HCT116 (cell line): ENCODE data around the gene CDCA4. TPM values are rescaled to one million over a fixed set of nuclear protein-coding genes. Genes with fewer than 3 reads are reported as not detected.

Experiments
- ATAC-seq: fragments of 200-7000 bp; cut with Tn5 transposase; 2 replicates; pipeline ENCODE4 v1.9.1; 2020; ENCODE audit warnings: mild to moderate bottlenecking, moderate library complexity
- BruUV-seq: library from RNA; stranded (reverse); fragments of 400-500 nt; replicated peaks from 2 replicates; lab custom pipeline; 2021; lab: Mats Ljungman, UMichigan
- CTCF ChIA-PET: fragments of 300-600 bp; sonication (Branson Sonifier 250); formaldehyde crosslinking; loops from one replicate; lab custom pipeline; 2021; ENCODE audit warnings: antibody characterized with exemption; lab: Charles Lee
- POLR2A ChIA-PET: fragments of 300-600, 350-600 bp; sonication (Branson Sonifier 250); formaldehyde crosslinking; loops from one replicate; lab custom pipeline; 2021; ENCODE audit warnings: antibody characterized with exemption; lab: Charles Lee
- RAD21 ChIA-PET, 2 experiments: fragments of 300-600 bp; sonication (Branson Sonifier 250); formaldehyde crosslinking; loops; one replicate each; lab custom pipeline; 2023; ENCODE audit warnings: low total read pairs in 2 of 2; ENCODE audit not compliant: uncharacterized antibody in 2 of 2, unreplicated experiment in 2 of 2, low non-redundant PET in 1 of 2; lab: Charles Lee
- DNase-seq: peaks from one replicate; pipeline ENCODE4 v3.0.0-alpha.2; 2010; ENCODE audit warnings: low read depth, low spot score
- H2AFZ ChIP-seq: fragments of 200-600 bp; shearing (Covaris generic), sonication (generic); 2 replicates; pipeline ENCODE4 v1.6.1; 2017; ENCODE audit warnings: low read depth, mixed run types, mixed read lengths, antibody characterized with exemption, low read length; ENCODE audit not compliant: poor library complexity, severe bottlenecking
- H3K27ac ChIP-seq: 2 replicates; pipeline ENCODE4 v1.5.1; 2012; ENCODE audit warnings: low read depth, low read length
- H3K27me3 ChIP-seq: fragments of 200-600 bp; sonication (generic); 2 replicates; pipeline ENCODE4 v1.6.1; 2016; ENCODE audit warnings: mixed run types, low read length, mixed read lengths; ENCODE audit not compliant: insufficient read depth
- H3K36me3 ChIP-seq, 2 experiments: fragments of 200-500 bp in 1 of 2; fragments of 200-600 bp in 1 of 2; sonication (Bioruptor generic) in 1 of 2; sonication (generic) in 1 of 2; 2 replicates each; pipeline versions ENCODE4 v1.5.1 to v1.6.1; 2014 to 2016; ENCODE audit warnings: low read length in 2 of 2, inconsistent platforms in 1 of 2, mixed read lengths in 1 of 2, mixed run types in 1 of 2; ENCODE audit not compliant: insufficient read depth in 2 of 2, control insufficient read depth in 1 of 2
- H3K4me1 ChIP-seq, 2 experiments: fragments of 200-600 bp in 1 of 2; sonication (generic) in 1 of 2; 2 replicates each; pipeline versions ENCODE4 v1.5.1 to v1.6.1; 2012 to 2017; ENCODE audit warnings: low read length in 2 of 2, inconsistent platforms in 1 of 2, mild to moderate bottlenecking in 1 of 2, mixed read lengths in 1 of 2, mixed run types in 1 of 2, moderate library complexity in 1 of 2; ENCODE audit not compliant: insufficient read depth in 2 of 2, control insufficient read depth in 1 of 2
- H3K4me2 ChIP-seq: fragments of 200-600 bp; sonication (generic); 2 replicates; pipeline ENCODE4 v1.6.1; 2017; ENCODE audit warnings: mixed run types, low read length, mixed read lengths
- H3K4me3 ChIP-seq, 2 experiments: fragments of 200-600 bp in 1 of 2; sonication (generic) in 1 of 2; replicated peaks in 1 of 2; 2 replicates each; pipeline ENCODE4 v1.5.1; 2011 to 2016; ENCODE audit warnings: low read length in 2 of 2, control low read depth in 1 of 2, low read depth in 1 of 2, mild to moderate bottlenecking in 1 of 2, mixed read lengths in 1 of 2, mixed run types in 1 of 2
- H3K79me2 ChIP-seq: fragments of 200-600 bp; sonication (generic); 2 replicates; pipeline ENCODE4 v1.6.1; 2017; ENCODE audit warnings: mild to moderate bottlenecking, mixed run types, low read length, moderate library complexity, mixed read lengths; ENCODE audit not compliant: insufficient read depth
- H3K9ac ChIP-seq: fragments of 200-600 bp; sonication (generic); 2 replicates; pipeline ENCODE4 v1.6.1; 2016; ENCODE audit warnings: low read length, mixed read lengths
- H3K9me2 ChIP-seq: fragments of 200-600 bp; sonication (generic), shearing (Covaris generic); 2 replicates; pipeline ENCODE4 v1.6.1; 2017; ENCODE audit warnings: mixed run types, mild to moderate bottlenecking, moderate library complexity; ENCODE audit not compliant: insufficient read depth
- H3K9me3 ChIP-seq, 2 experiments: fragments of 200-500 bp in 1 of 2; fragments of 200-600 bp in 1 of 2; sonication (Bioruptor generic) in 1 of 2; sonication (generic) in 1 of 2; 2 replicates each; pipeline ENCODE4 v1.6.1; 2014 to 2017; ENCODE audit warnings: low read length in 2 of 2, mixed read lengths in 2 of 2, inconsistent platforms in 1 of 2, low read depth in 1 of 2, mild to moderate bottlenecking in 1 of 2, mixed run types in 1 of 2, moderate library complexity in 1 of 2; ENCODE audit not compliant: control insufficient read depth in 1 of 2, insufficient read depth in 1 of 2
- H4K20me1 ChIP-seq: fragments of 200-600 bp; sonication (generic), shearing (Covaris generic); 2 replicates; pipeline ENCODE4 v1.6.1; 2017; ENCODE audit warnings: mixed run types, mild to moderate bottlenecking, moderate library complexity; ENCODE audit not compliant: insufficient read depth
- CBX3 ChIP-seq: IDR thresholded peaks from 2 replicates; pipeline ENCODE4 v1.6.1; 2012; ENCODE audit warnings: low read depth
- CEBPB ChIP-seq: IDR thresholded peaks from 2 replicates; pipeline ENCODE4 v1.6.1; 2012; ENCODE audit warnings: low read depth
- CTCF ChIP-seq, 3 experiments: fragments of 200-600 bp in 1 of 3; sonication (generic) in 1 of 3; IDR thresholded peaks in 2 of 3; conservative IDR thresholded peaks in 1 of 3; 2 replicates each; pipeline ENCODE4 v1.5.1; 2012 to 2017; ENCODE audit warnings: low read depth in 2 of 3, low read length in 2 of 3, antibody characterized with exemption in 1 of 3, borderline replicate concordance in 1 of 3, control low read depth in 1 of 3, mild to moderate bottlenecking in 1 of 3, mixed read lengths in 1 of 3, mixed run types in 1 of 3, moderate library complexity in 1 of 3; ENCODE audit not compliant: insufficient read depth in 1 of 3
- EGR1 ChIP-seq: IDR thresholded peaks from 2 replicates; pipeline ENCODE4 v1.6.1; 2012; ENCODE audit warnings: low read depth
- ELF1 ChIP-seq: IDR thresholded peaks from 2 replicates; pipeline ENCODE4 v1.6.1; 2012; ENCODE audit warnings: low read depth, borderline replicate concordance
- EZH2 ChIP-seq: fragments of 200-600 bp; sonication (generic); IDR thresholded peaks from 2 replicates; pipeline ENCODE4 v1.6.1; 2017; ENCODE audit warnings: antibody characterized with exemption, mixed run types
- FOSL1 ChIP-seq: IDR thresholded peaks from 2 replicates; pipeline ENCODE4 v1.6.1; 2012; ENCODE audit warnings: low read depth
- JUND ChIP-seq: IDR thresholded peaks from 2 replicates; pipeline ENCODE4 v1.6.1; 2012
- POLR2A ChIP-seq: IDR thresholded peaks from 2 replicates; pipeline ENCODE4 v1.7.0; 2011; ENCODE audit warnings: borderline replicate concordance; ENCODE audit not compliant: insufficient read depth, insufficient read length; ENCODE audit errors: extremely low read depth
- POLR2AphosphoS5 ChIP-seq: IDR thresholded peaks from 2 replicates; pipeline ENCODE4 v1.6.1; 2011; ENCODE audit warnings: mild to moderate bottlenecking, low read depth, low read length, moderate library complexity
- RAD21 ChIP-seq: IDR thresholded peaks from 2 replicates; pipeline ENCODE4 v1.6.1; 2012; ENCODE audit warnings: low read depth, mild to moderate bottlenecking
- REST ChIP-seq: IDR thresholded peaks from 2 replicates; pipeline ENCODE4 v1.6.1; 2012; ENCODE audit warnings: low read depth
- SRF ChIP-seq: IDR thresholded peaks from 2 replicates; pipeline ENCODE4 v1.6.1; 2012; ENCODE audit warnings: low read depth
- YY1 ChIP-seq: IDR thresholded peaks from 2 replicates; pipeline ENCODE4 v1.6.1; 2011; ENCODE audit warnings: low read length, low read depth, moderate library complexity, mild to moderate bottlenecking; ENCODE audit not compliant: insufficient replicate concordance; ENCODE audit errors: extremely low read depth
- ZFX ChIP-seq: fragments of 450-650 bp; IDR thresholded peaks from 2 replicates; pipeline ENCODE4 v1.6.1; 2017
- intact Hi-C: fragments of 100-400 bp; cut with micrococcal nuclease; formaldehyde crosslinking; loops from 2 replicates; pipeline ENCODE4 v1.10.0; 2022
- total RNA-seq: library from RNA; stranded (reverse); gene quantifications from one replicate; pipeline ENCODE4 v1.2.1, GENCODE V29; 2021; ENCODE audit not compliant: unreplicated experiment

CDCA4 gene
- total RNA-seq, 1 experiment from 2014 or later, result 62.4 TPM

- Histone ChIP-seq H3K9me2 (no peaks in the 10 kb centered on the region), H3K27me3 (no peaks in the 10 kb centered on the region), H3K9me3 (no peaks in the 10 kb centered on the region), H3K4me1 (peaks cover 33 to 44% of the 10 kb centered on the region in 2 experiments), H3K36me3 (no peaks in the 10 kb centered on the region; a peak in 1 of 4 replicates), H2AFZ (no peak overlapping the region), H3K4me3 (no peak overlapping the region), H3K9ac (no peak overlapping the region), H3K79me2 (no peaks in the 10 kb centered on the region), H4K20me1 (no peaks in the 10 kb centered on the region), H3K4me2 (no peak overlapping the region), H3K27ac (no peak overlapping the region)
- ChIA-PET POLR2A (no interaction called here), CTCF (no interaction called here), RAD21 (no interaction called here)
- BruUV-seq, result no TSS peak
- DNase-seq (no peak), ATAC-seq (no peak)
- intact Hi-C loops, result no loop called here
- TF ChIP-seq EGR1 (no peak), JUND (no peak), CBX3 (no peak), ZFX (no peak), EZH2 (no peak), FOSL1 (no peak)
Observed at GRCh38 chr14:104965561-104966231, 55.2 kb downstream of the CDCA4 start.

GRCh38 chr14:104964546-104964945, 56.3 kb downstream of the CDCA4 start:
- Histone ChIP-seq H3K79me2 (no peaks in the 10 kb centered on the region), H3K9ac (no peak overlapping the region), H3K27me3 (no peaks in the 10 kb centered on the region), H3K9me2 (no peaks in the 10 kb centered on the region), H4K20me1 (no peaks in the 10 kb centered on the region), H3K4me3 (no peak overlapping the region), H3K9me3 (no peaks in the 10 kb centered on the region), H3K27ac (no peak overlapping the region), H2AFZ (no peak overlapping the region), H3K4me1 (peaks cover 24 to 32% of the 10 kb centered on the region in 2 experiments), H3K4me2 (no peak overlapping the region), H3K36me3 (no peaks in the 10 kb centered on the region; a peak in 1 of 4 replicates)
- CTCF ChIA-PET, result interaction anchor here (1.5 kb wide), 1 partner anchor 11 kb away, joined by 3 read pairs; no protein-coding TSS in a partner anchor
- intact Hi-C loops, result no loop called here
- POLR2A ChIA-PET, result interaction anchor here (2.3 kb wide), 1 partner anchor 8 kb away, joined by 6 read pairs; no protein-coding TSS in a partner anchor
- DNase-seq (no peak), ATAC-seq (no peak)
- no TSS peak for BruUV-seq
- RAD21 ChIA-PET, result no interaction called here
- TF ChIP-seq FOSL1, result no peak
- TF ChIP-seq EZH2, result no peak
- no peak for TF ChIP-seq POLR2AphosphoS5
- no peak for TF ChIP-seq REST
- TF ChIP-seq CEBPB, result no peak
- no peak for TF ChIP-seq YY1
- no peak for TF ChIP-seq POLR2A
- TF ChIP-seq CTCF (IDR thresholded peaks at IDR 0.05 in 2 of 3, conservative IDR thresholded peaks at IDR 0.05 in 1 of 3; ENCODE audit: borderline replicate concordance in 1 of 3, insufficient read depth in 1 of 3, low read depth in 2 of 3, low read length in 2 of 3), result no peak
- no peak for TF ChIP-seq SRF
- no peak for TF ChIP-seq RAD21
- no peak for TF ChIP-seq EGR1
- no peak for TF ChIP-seq JUND
- TF ChIP-seq ELF1, result no peak
